GM21447 (cell line): ENCODE data around the gene JADE2.
"Not testable (repeated sequence)": the region's sequence is repeated elsewhere in the genome, so short reads cannot be mapped to it uniquely, and the experiment has no call there.

ENCODE experiments used
- ATAC-seq: cut with Tn5 transposase; IDR thresholded peaks from one replicate; pipeline ENCODE4 v1.9.1; 2021; ENCODE audit not compliant: unreplicated experiment

The JADE2 gene

DNA sequence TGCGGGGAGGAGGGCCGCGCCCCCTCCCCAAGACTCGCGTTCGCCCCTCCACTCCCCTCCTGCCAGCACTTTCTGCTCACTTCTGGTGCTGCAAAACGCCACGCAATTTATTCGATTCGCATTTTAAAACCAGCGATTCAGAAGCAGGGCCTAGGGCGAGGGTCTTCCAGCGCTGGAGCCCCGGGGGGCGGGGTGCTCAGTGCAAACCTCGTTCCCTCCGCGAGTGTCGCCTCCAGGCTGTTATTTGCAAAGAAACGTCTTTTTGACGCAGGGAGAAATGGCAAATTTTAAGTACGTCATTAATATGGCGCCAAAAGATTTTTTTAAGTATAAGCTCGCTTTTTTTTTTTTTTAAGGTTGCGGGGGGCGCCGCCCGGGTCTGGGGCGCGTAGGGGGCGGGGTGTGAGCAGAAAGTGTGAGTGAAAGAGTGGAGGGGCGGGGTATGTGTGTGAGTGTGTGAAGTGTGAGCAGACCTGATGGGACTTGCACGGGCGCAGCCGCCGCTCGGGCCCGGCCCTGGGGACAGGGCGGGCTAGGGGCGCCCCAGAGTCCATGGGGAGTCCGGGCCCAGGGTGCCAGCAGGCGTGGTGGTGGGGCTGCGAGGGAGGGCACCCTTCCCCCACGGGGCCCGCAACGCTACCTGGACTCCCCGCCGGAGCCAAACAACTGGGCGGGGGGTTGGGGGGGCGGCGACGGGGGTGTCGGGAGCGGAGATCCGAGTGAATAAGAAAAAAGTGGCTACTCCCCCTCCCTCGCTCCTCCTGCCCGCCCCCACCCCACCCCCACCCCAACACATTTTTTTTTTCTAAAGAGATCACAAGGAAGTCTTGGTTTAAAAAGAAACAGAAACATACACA lies at the start of gene JADE2:
Gene JADE2 (plus strand): TSS at position 845 of the 857 bp plus-strand sequence. CDS start 10,188 bp downstream, outside the sequence.
- peak; percentile 28 for ATAC-seq

DNA sequence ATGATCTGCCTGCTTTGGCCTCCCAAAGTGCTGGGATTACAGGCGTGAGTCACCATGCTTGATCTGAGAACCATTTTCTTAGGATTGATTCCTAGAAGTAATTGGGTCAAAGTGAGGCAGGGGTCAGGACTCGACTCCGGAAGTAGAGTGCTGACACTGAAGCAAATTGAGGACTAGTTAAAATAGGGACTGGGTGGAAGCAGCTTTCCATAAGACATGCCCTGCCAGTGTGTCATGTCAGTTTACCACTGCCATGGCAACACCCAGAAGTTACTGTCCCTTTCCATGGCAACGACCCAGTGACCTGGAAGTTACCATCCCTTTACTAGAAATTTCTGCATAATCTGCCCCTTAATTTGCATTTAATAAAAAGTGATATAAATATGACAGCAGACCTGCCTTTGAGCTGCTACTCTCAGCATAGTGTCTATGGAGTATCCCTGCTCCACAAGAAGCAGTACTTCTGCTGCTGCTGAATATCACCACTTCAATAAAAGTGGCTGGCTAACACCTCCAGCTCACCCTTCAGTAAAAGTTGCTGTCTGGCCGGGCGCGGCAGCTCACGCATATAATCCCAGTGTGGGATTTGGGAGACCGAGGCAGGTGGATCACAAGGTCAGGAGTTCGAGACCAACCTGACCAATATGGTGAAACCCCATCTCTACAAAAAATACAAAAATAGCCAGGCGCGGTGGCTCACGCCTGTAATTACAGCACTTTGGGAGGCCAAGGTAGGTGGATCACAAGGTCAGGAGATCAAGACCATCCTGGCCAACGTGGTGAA lies 47.8 kb upstream of the JADE2 start:
- ATAC-seq = no peak

DNA sequence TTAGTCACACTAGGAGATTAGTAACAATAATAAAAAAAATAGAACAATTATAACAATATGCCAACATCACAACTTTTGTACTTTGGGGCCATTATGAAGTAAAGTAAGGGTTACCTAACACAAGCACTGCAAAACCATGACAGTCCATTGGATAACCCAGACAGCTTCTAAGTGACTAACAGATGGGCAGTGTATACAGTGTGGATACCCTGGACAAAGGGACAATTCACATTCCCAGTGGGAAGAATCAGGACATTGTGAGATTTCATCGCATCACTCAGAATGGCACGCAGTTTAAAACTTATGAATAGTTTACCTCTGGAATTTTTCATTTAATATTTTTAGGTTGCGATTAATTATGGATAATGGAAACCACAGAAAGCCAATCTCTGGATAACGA lies 45.6 kb upstream of the JADE2 start:
- ATAC-seq = no peak

DNA sequence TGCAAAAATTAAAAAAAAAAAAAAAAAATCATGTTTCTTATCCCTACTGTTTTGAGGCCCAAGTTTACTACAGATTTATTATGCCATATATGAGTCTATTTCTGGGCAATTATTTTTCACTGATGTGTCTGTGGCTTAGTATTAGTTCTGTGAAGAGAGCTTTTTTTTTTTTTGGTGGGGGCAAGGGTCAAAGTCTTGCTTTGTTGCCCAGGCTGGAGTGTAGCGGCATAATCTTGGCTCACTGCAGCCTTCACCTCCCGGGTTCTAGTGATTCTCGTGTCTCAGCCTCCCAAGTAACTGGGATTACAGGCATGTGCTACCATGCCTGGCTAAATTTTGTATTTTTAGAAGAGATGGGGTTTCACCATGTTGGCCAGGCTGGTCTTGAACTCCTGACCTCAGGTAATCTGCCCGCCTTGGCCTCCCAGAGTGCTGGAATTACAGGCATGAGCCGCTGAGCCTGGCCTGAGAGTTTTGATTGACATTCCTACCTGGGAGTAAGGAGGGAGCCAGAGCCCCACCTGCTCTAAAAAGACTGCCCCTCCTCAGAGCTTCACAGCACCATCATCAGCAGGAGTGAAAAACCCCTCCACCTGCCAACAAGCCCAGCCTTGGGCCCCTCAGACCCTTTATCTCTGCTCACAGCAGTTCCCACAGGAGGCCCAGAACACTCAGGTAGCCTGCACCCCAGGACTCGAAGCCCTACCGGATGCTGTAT lies 36.1 kb upstream of the JADE2 start:
- no peak for ATAC-seq

DNA sequence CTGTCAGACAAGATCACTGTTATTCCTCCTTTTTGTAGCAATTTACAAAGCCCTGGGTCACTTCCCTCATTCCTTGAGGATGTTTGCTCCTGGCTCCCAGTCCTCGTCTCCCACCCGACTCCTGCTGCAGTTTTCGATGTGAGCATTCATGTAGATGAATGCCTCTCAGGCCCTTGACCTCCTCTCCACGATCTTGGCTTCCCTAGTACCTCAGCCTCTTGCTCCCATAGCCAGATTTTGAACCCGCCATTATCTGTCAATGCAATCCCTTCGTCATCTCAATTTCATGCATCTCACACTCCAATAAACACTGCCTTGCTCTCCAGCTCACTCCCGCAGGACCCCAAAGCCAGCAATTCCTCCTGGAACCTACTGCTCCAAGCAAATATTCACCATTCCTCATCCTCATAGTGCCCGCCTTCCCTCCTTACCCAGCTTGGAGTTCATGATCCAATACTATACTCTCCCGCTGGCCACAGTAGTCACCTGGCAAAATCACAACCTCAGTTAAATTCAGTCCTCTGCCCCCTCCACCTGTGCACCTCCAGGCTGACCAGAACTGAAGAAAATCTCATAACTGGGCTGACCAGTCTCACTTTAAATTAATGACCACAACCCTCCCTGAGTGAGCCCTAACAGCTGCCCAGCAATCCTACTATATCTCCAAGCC lies 35.1 kb upstream of the JADE2 start:
- no peak for ATAC-seq

DNA sequence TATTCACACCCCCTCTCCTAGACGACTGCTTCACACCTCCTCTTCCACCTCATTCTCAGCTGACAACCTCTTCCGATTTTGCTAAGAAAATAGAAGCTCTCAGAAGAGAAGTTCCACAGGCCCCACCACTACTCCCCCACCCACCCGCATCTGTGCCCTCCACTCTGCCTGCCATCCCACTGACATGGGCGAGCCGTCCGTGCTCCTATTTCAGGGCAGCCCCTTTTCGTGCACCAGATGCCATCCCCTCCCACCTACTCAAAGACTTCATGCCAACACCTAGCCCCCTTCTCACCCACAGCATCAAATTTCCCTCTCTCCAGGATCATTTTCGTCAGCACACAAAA lies 34.6 kb upstream of the JADE2 start:
- no peak for ATAC-seq

DNA sequence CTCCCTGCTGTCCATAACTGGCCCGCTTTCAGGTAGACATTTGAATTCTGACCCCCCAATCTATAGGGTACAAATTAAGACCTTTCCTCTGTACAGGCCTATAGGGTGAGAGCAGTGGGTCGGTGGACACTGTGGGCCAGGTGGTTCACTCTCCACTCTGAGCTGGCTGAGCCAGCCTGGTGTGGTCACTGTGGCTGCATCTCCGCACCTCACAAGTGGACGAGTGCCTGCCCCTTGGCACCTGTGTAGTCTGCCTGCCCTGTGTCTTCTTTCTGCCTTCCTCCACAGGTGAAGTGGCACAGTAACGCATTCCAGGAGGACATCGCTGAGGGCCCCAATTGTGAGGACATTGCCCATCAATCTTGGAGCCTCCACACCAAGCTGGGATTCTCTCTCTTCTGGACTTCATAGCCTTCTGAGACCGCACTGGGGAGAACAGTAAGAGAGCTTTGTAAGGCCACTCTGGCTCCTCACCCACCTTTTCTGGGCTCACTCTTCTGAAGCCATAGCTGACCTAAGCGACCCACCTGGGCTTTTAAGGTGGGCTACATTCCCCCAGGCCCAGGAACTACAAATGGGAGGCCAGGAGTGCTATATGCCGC lies 33.5 kb upstream of the JADE2 start:
- no peak for ATAC-seq

DNA sequence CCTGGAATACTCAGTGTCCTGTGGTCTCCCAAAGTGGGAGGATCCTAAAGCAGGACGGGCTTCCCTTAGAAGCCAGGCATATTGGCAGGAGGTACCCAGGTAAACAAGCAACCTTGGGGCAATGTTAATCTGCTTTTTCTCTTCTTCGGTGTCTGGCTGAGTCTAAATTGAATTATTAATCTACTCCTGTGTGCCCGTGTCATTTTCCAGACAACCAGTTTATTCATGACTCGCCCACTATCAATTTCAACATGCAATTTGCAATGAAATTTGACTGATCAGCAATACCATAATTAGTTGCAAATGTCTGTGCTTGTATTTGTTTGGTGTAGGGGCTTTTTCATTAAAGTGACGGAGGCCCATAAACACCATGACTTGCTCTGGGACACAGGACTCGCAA lies 32.9 kb upstream of the JADE2 start:
- ATAC-seq = no peak

DNA sequence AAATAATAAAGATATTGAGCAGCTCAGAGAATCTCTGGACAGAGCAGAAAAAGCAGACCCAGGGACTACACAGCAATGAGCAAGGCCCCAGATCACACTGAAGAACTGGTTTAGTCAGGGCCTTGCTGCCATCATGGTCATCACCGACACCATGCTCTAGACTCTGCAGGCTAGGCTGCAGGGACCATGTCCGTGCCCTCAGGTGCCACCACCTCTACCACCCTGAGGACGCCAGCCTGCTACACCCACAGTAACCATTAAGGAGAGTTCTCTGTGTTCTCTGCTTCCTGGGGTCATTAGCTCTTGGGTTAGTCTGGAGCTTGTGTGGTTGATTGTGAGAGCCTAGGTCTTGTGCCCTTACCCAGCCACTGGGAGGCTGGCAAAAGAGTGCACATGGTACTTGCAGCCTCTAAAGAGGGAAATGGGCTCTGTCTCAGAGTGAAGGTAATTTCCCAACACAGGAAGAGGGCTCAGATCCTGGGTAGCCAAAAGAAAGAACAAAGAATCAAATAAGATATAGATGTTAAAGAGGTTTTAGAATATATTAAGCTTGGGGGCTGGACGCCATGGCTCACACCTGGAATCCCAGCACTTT lies 31.9 kb upstream of the JADE2 start:
- no peak for ATAC-seq

DNA sequence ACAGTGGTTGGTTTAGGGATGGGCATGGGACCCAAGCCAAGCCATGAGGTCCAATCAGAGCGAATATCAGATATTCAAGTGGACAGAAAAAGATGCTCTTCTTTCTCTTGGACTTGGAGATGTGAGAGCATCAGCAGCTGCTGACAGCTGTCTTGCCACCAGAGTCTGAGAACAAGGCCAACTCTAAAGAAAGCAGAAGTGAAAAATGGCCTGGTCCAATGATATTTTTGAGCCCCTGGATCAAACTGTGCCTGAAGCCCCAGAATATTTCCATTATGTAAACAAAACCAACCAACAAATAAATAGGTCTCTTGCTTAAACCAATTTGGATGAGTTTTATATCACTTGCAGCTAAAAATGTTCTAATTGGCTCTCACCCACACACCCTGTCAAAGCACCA lies 30.7 kb upstream of the JADE2 start:
- no peak for ATAC-seq

DNA sequence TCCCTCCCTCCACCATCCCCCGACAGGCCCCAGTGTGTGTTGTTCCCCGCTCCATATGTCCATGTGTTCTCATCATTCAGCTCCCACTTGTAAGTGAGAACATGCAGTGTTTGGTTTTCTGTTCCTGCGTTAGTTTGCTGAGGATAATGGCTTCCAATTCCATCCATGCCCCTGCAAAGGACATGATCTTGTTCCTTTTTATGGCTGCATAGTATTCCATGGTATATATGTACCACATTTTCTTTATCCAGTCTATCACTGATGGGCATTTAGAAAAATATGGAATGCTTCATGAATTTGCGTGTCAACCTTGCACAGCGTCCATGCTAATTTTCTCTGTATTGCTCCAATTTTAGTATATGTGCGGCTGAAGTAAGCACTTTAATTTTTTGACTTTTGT lies 25.6 kb upstream of the JADE2 start:
- ATAC-seq = not testable (repeated sequence)

DNA sequence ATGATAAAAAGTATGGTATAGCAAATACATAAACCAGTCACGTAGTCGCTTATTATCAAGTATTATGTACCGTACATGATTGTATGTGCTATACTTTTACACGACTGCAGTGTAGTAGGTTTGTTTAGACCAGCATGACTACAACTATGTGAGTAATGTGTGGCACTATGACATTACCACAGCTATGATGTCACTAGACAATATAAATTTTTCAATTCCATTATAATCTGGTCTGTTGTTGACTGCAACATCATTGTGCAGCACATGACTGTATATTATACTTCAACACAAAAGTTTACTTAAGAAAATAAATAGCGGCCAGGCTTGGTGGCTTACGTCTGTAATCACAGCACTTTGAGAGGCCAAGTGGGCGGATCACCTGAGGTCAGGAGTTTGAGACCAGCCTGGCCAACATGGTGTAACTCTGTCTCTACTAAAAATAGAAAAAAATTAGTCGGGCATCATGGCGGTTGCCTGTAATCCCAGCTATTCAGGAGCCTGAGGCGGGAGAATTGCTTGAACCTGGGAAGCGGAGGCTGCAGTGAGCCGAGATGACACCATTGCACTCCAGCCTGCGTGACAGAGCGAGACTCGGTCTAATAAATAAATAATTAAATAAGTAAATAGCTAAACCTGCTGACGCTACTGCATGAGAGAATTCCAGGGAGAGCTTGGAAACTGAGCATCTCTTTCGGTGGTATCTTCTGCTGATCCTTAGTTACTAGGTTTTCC lies 24.6 kb upstream of the JADE2 start:
- ATAC-seq = no peak

DNA sequence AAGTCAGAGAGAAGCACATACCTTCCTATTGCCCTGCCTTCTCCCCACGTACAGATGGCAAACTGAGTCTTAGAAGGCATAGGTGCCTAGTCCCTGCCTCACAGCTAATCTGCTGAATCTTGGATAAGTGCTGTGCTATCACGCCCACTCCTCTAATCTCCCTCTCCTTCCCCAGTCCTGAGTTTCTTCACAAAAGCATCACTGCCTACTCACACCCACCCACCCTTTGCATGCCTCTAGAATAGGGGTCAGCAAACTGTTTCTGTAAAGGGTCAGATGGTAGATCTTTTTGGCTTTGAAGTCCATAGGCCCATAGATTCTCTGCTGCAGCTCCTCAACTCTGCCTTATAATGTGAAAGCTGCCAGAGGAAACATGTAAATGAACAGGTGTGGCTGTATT lies 23.2 kb upstream of the JADE2 start:
- no peak for ATAC-seq

DNA sequence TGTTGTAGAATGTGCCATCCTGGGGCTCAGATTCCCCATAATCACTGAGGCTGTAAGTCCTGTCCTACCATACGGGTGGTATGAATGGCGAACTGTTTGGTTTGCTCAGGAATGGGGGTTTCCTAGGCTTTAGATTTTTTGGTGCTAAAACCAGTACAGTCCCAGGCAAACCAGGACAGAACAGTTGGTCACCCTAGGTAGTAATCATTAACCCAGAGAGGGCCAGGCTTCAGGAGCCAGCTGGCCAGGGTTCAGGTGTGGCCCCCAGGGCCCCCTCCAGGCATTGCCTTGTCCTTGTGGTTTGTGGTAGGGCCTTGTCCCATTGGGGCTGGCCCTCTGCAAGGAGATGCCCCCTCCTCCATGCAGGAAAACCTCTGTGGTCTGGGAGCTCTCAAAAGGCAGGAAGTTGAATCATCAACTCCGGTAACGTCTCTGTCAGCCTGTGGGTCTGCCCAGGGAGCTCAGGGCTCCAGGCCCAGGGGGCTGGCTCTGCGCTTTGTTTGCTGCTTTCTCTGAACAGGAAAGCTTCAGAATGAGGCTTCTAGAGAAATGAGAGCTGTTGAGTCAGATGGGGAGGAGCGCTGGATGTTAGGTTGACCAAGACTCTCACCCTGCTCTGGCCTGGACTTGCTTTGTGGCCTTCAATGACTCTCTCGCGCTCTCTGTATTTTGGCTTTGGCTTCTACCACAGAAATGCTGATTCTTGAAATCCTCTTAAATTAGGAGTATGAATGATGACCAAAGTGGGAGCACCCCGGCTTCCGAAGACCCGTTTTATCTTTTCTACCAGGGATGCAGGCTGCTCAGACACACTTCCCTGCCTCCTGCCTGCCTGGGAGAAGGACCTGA lies 22.2 kb upstream of the JADE2 start:
- ATAC-seq = peak; percentile 92

DNA sequence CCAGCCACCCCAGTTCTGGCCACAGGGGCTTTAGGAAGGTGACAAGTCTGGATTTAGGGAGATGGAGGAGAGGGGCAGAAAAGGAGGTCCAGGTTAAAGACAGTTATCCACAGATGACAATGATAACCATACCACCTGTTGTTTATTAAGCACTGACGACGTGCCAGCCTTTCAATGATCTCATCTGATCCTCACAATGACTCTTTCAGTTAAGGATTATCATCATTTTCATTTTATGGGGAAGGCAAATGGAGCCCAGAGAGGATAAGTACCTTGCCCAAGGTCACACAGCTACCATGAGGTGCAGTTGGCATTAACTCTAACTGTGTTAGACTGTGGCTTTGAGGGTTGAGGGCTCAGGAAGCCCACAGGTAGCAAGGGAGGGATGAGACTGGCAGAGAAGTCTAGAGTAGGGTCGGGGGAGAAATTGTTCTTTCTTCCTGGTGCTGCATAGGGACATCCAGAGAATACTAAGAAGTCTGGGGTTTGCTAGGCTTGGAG lies 21.5 kb upstream of the JADE2 start:
- no peak for ATAC-seq

DNA sequence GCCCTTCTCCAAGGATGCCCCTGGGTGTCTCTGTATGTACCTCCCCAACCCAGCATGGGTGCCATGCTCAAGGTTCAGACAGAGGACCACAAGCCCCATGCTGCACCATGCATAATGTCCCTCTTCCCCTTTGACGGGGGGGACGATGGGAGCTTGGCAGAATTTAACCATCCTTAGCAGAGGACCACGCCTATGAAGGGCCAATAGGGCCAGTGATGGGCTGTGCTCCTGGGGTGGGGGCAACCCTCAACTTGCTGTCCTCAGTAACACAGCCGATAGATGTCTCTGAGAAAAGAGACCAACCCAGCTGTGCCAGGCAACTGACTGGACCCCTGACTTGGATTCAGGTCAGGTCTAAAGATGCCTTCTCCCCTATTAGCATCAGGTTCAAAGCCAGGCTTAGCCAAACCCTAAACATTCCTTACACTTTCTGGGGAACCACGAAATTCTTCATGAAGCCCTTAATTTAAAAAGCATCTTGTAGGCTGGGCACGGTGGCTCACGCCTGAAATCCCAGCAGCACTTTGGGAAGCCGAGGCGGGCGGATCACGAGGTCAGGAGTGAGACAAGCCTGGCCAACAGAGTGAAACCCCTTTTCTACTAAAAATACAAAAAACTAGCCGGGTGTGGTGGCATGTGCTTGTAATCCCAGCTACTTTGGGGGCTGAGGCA lies 20.7 kb upstream of the JADE2 start:
- ATAC-seq = no peak

DNA sequence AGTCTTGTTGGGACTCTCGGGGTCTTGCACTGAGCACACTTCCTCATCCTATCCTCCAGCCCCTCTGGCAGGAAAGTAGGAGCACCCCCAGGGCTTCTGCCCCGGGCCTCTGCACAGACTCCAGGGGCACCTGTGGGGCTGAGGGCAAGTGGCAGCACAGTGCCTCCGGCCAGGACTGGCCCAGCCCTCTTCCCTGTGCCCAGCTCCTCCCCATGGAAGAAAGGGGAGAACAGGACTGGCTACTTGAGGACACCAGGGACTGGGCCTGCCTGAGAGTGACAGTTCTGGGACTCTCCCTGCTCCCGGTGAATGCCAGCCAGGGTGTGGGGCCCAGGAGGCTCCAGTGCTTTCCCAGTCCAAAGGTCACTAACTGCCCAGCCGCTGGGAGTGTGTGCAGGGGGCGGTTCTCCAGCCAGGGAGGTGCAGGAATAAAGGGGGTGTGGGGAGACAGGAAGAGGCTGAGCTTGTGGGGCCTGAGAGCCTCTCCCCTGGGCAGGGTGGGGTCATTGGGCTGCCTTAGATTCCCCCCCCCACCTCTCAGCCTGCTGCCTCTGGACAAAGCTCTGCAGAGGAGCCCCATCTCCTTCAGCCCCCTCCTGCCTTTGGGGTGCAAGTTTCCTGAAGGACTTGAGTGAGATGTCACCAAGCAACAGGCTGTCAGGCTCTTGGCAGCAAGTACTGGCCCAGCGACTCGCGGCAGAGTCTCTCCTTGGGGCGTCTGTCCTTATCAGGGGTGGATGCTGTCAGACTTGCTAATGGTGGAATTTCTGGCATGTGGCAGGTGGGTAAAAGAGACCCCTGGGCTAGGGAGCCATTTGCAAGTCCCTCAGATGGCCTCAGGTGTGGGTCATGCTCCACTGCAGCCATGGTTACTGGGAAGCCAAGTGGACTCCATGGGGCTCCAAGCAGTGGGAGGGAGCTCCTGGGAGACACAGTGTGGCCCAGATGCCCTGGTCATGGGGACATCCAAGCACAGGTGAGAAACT lies 19.1 kb upstream of the JADE2 start:
- no peak for ATAC-seq
